Kidney (tissue), 14 donors: ENCODE results near the gene MOB3A. TPM values are rescaled to one million over a fixed set of nuclear protein-coding genes. Genes with fewer than 3 reads are reported as not detected.

Experiments
- DNase-seq, 5 donors: peaks; one replicate each; pipeline ENCODE4 v3.0.0-alpha.2; 2013 to 2020
- FAIRE-seq: peaks from 2 replicates; lab custom pipeline; 2012; peaks lifted over from hg19 to GRCh38; lab: Jason Lieb, UNC
- H3K27ac ChIP-seq, 2 donors: one replicate each; pipeline ENCODE4 v1.7.0; 2013; ENCODE audit warnings: low read depth in 2 of 2, low read length in 2 of 2, inconsistent platforms in 1 of 2
- H3K27me3 ChIP-seq: one replicate; pipeline ENCODE4 v1.7.1; 2013; ENCODE audit warnings: low read length, inconsistent platforms; ENCODE audit not compliant: control insufficient read depth, insufficient read depth
- H3K36me3 ChIP-seq, 3 donors: one replicate each; pipeline versions ENCODE4 v1.7.0 to v1.7.1; 2013; ENCODE audit warnings: low read length in 3 of 3, control low read depth in 1 of 3, inconsistent platforms in 1 of 3; ENCODE audit not compliant: insufficient read depth in 3 of 3, control insufficient read depth in 2 of 3
- H3K4me1 ChIP-seq, 3 donors: one replicate each; pipeline versions ENCODE4 v1.7.0 to v1.7.1; 2013; ENCODE audit warnings: low read length in 3 of 3, inconsistent platforms in 1 of 3, low read depth in 1 of 3; ENCODE audit not compliant: control insufficient read depth in 2 of 3, insufficient read depth in 2 of 3
- H3K4me3 ChIP-seq, 3 donors: one replicate each; pipeline versions ENCODE4 v1.7.0 to v1.8.1; 2013; ENCODE audit warnings: low read length in 3 of 3, control low read depth in 1 of 3, inconsistent platforms in 1 of 3
- H3K9ac ChIP-seq, 3 donors: one replicate each; pipeline versions ENCODE4 v1.7.0 to v1.7.1; 2013; ENCODE audit warnings: low read length in 3 of 3, control low read depth in 1 of 3, inconsistent platforms in 1 of 3
- H3K9me3 ChIP-seq, 3 donors: one replicate each; pipeline versions ENCODE4 v1.7.0 to v1.7.1; 2013; ENCODE audit warnings: low read length in 3 of 3, control low read depth in 1 of 3, inconsistent platforms in 1 of 3; ENCODE audit not compliant: control insufficient read depth in 2 of 3, insufficient read depth in 1 of 3
- CTCF ChIP-seq: IDR thresholded peaks from 3 replicates; pipeline ENCODE4 v1.5.1; 2012; ENCODE audit warnings: mild to moderate bottlenecking, moderate library complexity, borderline replicate concordance; ENCODE audit not compliant: insufficient read depth; ENCODE audit errors: extremely low read depth
- intact Hi-C: fragments of 100-400 bp; cut with DNase I; formaldehyde crosslinking; loops from one replicate; pipeline ENCODE4 v1.11.1; 2022
- polyA plus RNA-seq: library from polyadenylated mRNA; stranded (reverse); fragments of 350-450 nt; fragmentation: Illumina TruSeq; extraction: RNeasy Lipid Tissue Mini Kit (QIAGEN cat#74804); gene quantifications from one replicate; pipeline ENCODE4 v1.2.3, GENCODE V29; 2014; ENCODE audit warnings: low read depth, low replicate concordance; ENCODE audit not compliant: insufficient read depth
- total RNA-seq: library from RNA; stranded (reverse); fragmentation: NEBNext Ultra II Directional; extraction: Animal tissue kit (Norgen Biotek cat#: 25700); gene quantifications from one replicate; pipeline ENCODE4 v1.2.1, GENCODE V29; 2021
- donor health status: control.
- donor health status: control.
- donor health status: control.
- donor health status: control.
- donor health status: control.
- donor health status: DM: yes; HTN: yes; CAD: no.
- donor health status: Normal renal cell carcinoma (clear cell type).

The MOB3A gene
- total and polyA plus RNA-seq, 2 donors from 2014 or later = 16.9 to 59.7 TPM

DNA sequence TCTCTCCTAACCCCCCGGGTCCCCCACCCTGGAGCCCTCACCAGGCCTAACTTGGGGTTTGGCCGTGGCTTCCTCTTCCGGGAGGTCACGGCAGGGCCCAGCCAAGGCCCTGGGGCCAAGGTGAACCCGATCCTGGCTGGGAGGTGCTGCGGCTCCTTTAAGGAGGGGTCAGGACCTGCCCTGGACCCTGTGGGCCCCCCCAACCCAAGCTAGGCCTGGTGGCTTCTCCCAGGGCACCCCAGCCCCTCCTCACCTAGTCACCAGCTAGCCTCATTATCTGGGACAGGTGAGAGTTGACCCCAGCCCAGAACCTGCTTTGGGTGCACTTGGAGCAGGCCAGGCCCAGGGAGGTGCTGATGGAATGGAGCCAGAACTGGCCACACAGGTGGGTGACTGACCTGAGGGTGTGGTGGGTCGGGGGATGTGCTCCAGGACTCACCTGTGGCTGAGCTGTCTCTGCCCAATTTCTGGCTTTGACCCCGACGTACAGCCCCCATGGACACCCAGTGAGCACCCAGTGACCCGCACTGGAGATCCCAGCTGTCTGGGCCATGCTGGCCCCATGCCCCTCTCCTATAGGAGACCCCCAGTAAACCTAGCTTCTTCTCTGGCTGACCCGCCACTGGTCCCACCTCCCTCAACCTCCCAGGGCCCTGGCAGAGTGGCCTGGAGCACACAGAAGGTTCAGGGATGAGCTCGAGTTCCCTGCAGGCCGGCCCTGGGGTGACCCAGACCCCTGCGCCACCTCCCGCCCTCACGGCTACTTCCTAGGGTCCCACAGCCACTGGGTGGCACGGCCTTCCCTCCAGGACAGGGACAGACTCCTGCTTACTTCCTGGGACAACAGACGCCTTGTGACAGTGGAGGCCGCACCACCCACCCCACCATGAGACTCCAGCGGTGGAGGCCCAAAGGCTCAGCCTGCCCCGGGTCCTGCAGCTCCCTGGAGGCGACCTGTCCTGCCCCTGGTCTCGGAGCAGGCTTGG, 38.3 kb downstream of the MOB3A start:
- Histone ChIP-seq H3K27ac (peak overlapping the region; percentile 32 to 97), H3K9me3 (no peaks in the 10 kb centered on the region), H3K4me3 (no peak overlapping the region), H3K4me1 (peaks cover 0 to 44% (median 20%) of the 10 kb centered on the region in 3 donors), H3K9ac (peak overlapping the region in 1 of 3 donors; percentile 19), H3K36me3 (no peaks in the 10 kb centered on the region), H3K27me3 (no peaks in the 10 kb centered on the region)
- no peak for TF ChIP-seq CTCF
- intact Hi-C loops = no loop called here
- FAIRE-seq (no peak), DNase-seq (peak in 2 of 5 donors; percentile 62 to 81)

- H3K27me3 ChIP-seq = no peaks in the 10 kb centered on the region
- TF ChIP-seq CTCF = no peak
- H3K9ac ChIP-seq = no peak overlapping the region
- H3K36me3 ChIP-seq = no peaks in the 10 kb centered on the region
- H3K27ac ChIP-seq = peak overlapping the region; percentile 71 to 81
- FAIRE-seq (no peak), DNase-seq (peak in 2 of 5 donors; percentile 62 to 81)
- peaks cover 0 to 42% (median 21%) of the 10 kb centered on the region in 3 donors for H3K4me1 ChIP-seq
- H3K4me3 ChIP-seq = no peak overlapping the region
- intact Hi-C loops = no loop called here
- H3K9me3 ChIP-seq = no peaks in the 10 kb centered on the region
These were observed 39.3 kb downstream of the MOB3A start for GRCh38 chr19:2056837-2057192.

DNA sequence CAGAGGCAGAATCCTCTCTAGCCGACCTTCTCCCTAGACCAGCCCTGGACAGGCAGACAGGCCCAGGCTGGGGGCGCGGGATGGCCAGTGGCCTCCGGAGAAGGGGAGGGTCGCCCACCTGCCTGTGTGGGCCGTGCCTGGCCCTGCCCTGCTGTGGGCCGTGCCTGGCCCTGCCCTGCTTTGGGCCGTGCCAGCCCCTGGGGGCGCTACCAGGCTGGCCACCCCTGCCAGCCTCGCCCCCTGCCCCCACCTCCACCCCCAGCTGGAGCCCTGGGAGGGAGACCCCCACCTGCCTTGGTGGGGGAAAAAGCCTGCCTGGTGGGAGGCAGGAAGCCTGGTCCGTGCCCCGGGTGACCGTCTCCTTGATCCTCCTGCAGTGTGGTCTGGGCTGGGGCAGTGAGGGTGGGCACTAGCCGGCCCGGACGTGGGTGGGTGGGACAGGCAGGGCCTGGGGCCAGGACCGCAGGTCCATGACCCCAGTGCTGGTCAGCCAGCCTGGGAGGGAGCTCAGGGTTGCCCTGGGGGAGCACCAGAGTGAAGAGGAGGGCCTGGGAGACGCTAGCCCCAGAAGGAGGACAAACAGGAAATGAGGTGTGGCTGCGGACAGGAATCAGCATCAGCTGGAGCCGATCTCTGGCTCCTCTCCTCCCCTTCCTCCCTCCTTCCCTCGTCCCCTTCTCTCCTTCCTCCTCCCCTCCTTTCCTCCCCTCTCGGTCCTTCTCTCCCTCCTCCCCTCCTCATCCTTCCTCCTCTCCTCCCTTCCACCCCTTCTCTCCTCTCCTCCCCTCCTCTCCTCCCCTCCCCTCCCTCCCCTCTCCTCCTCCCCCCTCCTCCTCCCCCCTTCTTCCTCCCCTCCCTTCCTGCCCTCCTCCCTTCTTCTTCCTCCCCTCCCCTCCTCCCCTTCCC, 39.9 kb downstream of the MOB3A start:
- peak; percentile 42 to 88 (median 71) for DNase-seq
- intact Hi-C loops = no loop called here
- FAIRE-seq = no peak

More for the DNA sequence above, 39.9 kb downstream of the MOB3A start:
- Histone ChIP-seq H3K27me3 (no peaks in the 10 kb centered on the region), H3K27ac (peak overlapping the region; percentile 90 to 91), H3K9ac (peak overlapping the region in 2 of 3 donors; percentile 22 to 34), H3K4me1 (peaks cover 0 to 46% (median 26%) of the 10 kb centered on the region in 3 donors), H3K36me3 (no peaks in the 10 kb centered on the region), H3K9me3 (no peaks in the 10 kb centered on the region), H3K4me3 (peak overlapping the region in 1 of 3 donors; percentile 26)
- no peak for TF ChIP-seq CTCF
